GM10248 (cell line): Measurements from ENCODE around the gene PHF21B.

ENCODE experiments used
- CTCF ChIA-PET: fragments of 300-600 bp; sonication (Branson Sonifier 250); formaldehyde crosslinking; extraction: SDS; loops from one replicate; lab custom pipeline; 2021; ENCODE audit warnings: antibody characterized with exemption; lab: Yijun Ruan, JAX
- POLR2A ChIA-PET: fragments of 350-650 bp; sonication (Branson Sonifier 250); formaldehyde crosslinking; extraction: SDS; loops from one replicate; lab custom pipeline; 2020; ENCODE audit warnings: antibody characterized with exemption; lab: Yijun Ruan, JAX
- DNase-seq: peaks from one replicate; pipeline ENCODE4 v3.0.0; 2012; ENCODE audit errors: extremely low spot score
- CTCF ChIP-seq: IDR thresholded peaks from 2 replicates; pipeline ENCODE4 v1.5.1; 2012; ENCODE audit warnings: mild to moderate bottlenecking, low read depth; ENCODE audit errors: extremely low read depth, missing control alignments, control extremely low read depth

The PHF21B gene

GRCh38 chr22:45008751-45009605 lies 827 bp downstream of the PHF21B start:
- ChIA-PET CTCF (no interaction called here), POLR2A (no interaction called here)
- no peak for TF ChIP-seq CTCF
- DNase-seq: no peak

- TF ChIP-seq CTCF: no peak
- ChIA-PET POLR2A (no interaction called here), CTCF (no interaction called here)
- no peak for DNase-seq
Measured at GRCh38 chr22:45008186-45008681, 1.6 kb downstream of the PHF21B start.

DNA sequence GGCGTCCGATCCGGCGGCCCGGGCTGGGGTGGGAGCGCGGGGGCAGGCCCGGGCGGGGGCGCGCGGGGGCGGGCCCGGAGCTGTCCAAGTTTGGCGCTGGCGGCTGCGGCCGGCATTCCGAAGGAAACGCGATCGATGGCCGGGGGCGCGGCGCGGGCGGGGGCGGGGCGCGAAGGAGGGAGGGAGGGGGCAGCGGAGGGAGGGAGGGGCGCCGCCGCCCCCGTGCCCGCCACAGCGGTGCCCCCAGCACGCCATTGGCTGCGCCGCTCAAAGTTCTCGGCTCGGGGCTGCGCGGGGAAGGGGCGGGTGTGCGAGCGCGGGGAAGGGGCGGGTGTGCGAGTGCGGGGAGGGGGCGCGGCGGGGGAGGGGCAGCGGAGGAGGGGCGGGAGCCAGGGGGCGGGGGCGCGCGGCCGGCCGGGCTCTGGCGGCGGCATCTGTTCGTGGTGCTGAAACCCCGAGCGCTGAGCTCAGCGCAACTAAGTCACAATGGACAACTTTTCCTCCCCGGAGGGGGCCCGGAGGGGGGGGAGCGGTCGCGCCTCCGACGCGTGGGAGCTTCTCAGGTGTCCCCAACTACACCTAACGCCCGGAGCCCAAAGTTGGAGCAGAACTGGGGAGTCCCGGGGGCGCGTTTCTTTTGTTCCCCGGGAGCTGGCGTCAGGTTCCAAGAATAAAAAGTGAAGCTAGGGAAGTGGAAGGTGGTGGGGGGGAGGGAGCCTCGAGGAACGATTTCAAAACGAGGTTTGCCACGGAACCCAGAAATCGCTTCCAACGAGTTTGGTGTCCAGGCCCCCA lies 2.2 kb downstream of the PHF21B start:
- no peak for DNase-seq
- ChIA-PET CTCF (no interaction called here), POLR2A (no interaction called here)
- no peak for TF ChIP-seq CTCF

GRCh38 chr22:45006964-45007390 lies 2.8 kb downstream of the PHF21B start:
- TF ChIP-seq CTCF: no peak
- ChIA-PET CTCF (no interaction called here), POLR2A (no interaction called here)
- DNase-seq: no peak

DNA sequence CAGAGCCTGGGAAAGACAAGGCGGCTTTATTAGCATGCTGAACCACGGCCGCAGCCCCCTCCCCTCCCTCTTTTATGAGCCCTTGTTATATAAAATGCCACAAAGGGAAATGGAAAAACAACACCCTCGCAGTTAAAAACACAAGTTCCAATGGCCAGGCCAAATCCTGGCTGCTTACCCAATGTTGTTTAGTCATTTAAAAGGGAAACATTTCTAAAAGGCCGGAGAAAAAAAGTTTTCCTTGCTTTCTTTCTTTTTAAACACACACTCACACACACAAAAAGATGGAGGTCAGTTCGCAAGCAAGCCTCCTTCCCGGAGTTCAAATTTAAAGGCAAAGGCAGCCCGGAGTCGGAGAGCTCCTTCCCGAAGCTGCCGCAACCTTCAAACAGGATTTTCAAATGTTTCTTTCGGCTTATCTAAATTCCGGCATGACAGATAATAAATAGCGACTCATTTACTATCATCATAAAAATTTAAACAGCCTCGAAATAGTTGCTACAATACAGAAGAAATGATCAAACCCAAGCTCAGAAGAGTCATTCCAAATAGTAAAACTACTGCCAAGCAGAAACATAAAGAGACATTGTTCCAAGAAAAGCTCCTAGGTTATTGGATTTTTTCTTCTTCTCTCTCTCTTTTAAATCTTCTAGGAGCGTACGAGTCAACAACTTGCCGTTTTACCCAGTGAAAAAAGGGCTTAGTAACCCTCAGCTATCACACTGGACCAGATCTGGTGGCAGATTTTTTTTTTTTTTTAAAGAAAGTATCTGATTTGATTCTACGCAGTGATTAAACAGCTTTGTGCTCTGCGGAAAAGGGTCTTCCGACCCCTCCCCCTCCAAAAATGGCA lies 3.5 kb downstream of the PHF21B start:
- no peak for DNase-seq
- TF ChIP-seq CTCF: no peak
- CTCF ChIA-PET: no interaction called here
- POLR2A ChIA-PET: no interaction called here

DNA sequence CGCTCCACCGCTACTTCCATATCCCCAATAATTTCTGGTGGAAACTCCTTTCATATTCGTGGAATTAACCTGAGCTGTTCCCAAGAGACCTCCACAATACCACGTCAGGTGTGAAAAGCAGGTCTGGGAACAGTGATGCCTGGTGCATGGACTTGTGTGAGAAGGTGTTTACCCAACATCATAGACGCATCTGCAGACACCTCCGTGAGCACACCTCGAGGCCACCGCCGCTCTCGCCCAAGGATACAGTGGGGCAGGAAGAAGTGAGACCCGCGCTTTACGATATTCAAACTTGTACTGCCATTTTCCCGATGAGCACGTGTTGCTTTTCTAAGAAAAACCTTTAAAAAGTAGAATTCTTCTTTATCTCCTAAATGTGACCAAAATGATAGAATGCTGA lies 8.2 kb downstream of the PHF21B start:
- no peak for TF ChIP-seq CTCF
- CTCF ChIA-PET: no interaction called here
- POLR2A ChIA-PET: no interaction called here
- no peak for DNase-seq
